Thyroid gland (tissue), 4 donors: ENCODE measurements around the gene AKT1.

Experiments used
- POLR2A ChIP-seq, 2 donors: fragments of 450-650 bp; IDR thresholded peaks; one replicate each; pipeline ENCODE4 v1.6.1; 2017; ENCODE audit warnings: antibody characterized with exemption in 2 of 2, mild to moderate bottlenecking in 2 of 2, moderate library complexity in 1 of 2
- TF ChIP-seq, protein P1 (sequence below), 6 experiments: fragments of 200-600 bp in 3 of 6; fragments of 450-650 bp in 3 of 6; sonication (generic) in 3 of 6; IDR thresholded peaks; one replicate each; pipeline ENCODE4 v1.5.1; 2016 to 2019; ENCODE audit warnings: antibody characterized with exemption in 6 of 6, mild to moderate bottlenecking in 2 of 6, inconsistent platforms in 1 of 6, moderate library complexity in 1 of 6

DNA sequence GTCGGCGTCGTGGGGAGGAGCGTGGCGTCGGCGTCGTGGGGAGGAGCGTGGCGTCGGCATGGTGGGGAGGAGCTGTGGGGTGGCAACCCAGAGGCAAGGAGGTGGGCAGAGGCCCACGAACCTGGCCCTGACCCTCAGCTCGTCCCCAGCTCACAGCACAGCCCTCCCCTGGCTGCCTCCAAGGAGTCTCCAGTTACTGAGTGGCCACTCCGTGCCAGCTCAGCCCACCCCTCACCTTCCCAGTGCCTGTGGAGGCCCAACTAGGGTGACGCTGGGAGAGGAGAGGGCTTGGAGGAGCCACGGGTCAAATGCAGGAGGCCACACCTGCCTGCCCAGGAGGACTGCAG lies 65.7 kb downstream of the AKT1 start:
- TF ChIP-seq POLR2A (IDR thresholded peaks at IDR 0.05) = no peak
- TF ChIP-seq, protein P1, sequence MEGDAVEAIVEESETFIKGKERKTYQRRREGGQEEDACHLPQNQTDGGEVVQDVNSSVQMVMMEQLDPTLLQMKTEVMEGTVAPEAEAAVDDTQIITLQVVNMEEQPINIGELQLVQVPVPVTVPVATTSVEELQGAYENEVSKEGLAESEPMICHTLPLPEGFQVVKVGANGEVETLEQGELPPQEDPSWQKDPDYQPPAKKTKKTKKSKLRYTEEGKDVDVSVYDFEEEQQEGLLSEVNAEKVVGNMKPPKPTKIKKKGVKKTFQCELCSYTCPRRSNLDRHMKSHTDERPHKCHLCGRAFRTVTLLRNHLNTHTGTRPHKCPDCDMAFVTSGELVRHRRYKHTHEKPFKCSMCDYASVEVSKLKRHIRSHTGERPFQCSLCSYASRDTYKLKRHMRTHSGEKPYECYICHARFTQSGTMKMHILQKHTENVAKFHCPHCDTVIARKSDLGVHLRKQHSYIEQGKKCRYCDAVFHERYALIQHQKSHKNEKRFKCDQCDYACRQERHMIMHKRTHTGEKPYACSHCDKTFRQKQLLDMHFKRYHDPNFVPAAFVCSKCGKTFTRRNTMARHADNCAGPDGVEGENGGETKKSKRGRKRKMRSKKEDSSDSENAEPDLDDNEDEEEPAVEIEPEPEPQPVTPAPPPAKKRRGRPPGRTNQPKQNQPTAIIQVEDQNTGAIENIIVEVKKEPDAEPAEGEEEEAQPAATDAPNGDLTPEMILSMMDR (IDR thresholded peaks at IDR 0.05) = no peak
